HG03060 (cell line): ENCODE measurements around the gene MAP3K19.
"Not testable (repeated sequence)": the region's sequence is repeated elsewhere in the genome, so short reads cannot be mapped to it uniquely, and the experiment has no call there.

Source experiments
- ATAC-seq: cut with Tn5 transposase; IDR thresholded peaks from one replicate; pipeline ENCODE4 v1.9.1; 2021; ENCODE audit warnings: low read depth, moderate number of reproducible peaks; ENCODE audit not compliant: unreplicated experiment

The MAP3K19 gene

GRCh38 chr2:134999521-134999920 lies 47.7 kb downstream of the MAP3K19 start:
- no peak for ATAC-seq

- ATAC-seq, result no peak
Measured at GRCh38 chr2:134988994-134989605, 58.1 kb downstream of the MAP3K19 start.

- no peak for ATAC-seq
Measured at GRCh38 chr2:134985061-134985460, 62.2 kb downstream of the MAP3K19 start.

GRCh38 chr2:134982603-134983002 lies 64.6 kb downstream of the MAP3K19 start:
- no peak for ATAC-seq

- no peak for ATAC-seq
Measured at GRCh38 chr2:134980639-134981038, 66.6 kb downstream of the MAP3K19 start.

GRCh38 chr2:134979221-134979620 lies 68.0 kb downstream of the MAP3K19 start:
- ATAC-seq, result no peak

- ATAC-seq, result not testable (repeated sequence)
Measured at GRCh38 chr2:134977104-134977503, 70.1 kb downstream of the MAP3K19 start.

- ATAC-seq, result no peak
Measured at GRCh38 chr2:134976074-134976702, 71.1 kb downstream of the MAP3K19 start.

- ATAC-seq, result no peak
Measured at GRCh38 chr2:134975281-134976009, 71.8 kb downstream of the MAP3K19 start.

- ATAC-seq, result no peak
Measured at GRCh38 chr2:134973241-134974138, 73.8 kb downstream of the MAP3K19 start.

- ATAC-seq, result not testable (repeated sequence)
Measured at GRCh38 chr2:134967166-134967565, 80.1 kb downstream of the MAP3K19 start.

- ATAC-seq, result no peak
Measured at GRCh38 chr2:134957477-134957876, 89.8 kb downstream of the MAP3K19 start.

- ATAC-seq, result no peak
Measured at GRCh38 chr2:134955744-134956143, 91.5 kb downstream of the MAP3K19 start.

GRCh38 chr2:134954065-134954464 lies 93.2 kb downstream of the MAP3K19 start:
- ATAC-seq, result no peak

GRCh38 chr2:134952608-134953007 lies 94.6 kb downstream of the MAP3K19 start:
- ATAC-seq, result no peak

GRCh38 chr2:134950886-134951285 lies 96.4 kb downstream of the MAP3K19 start:
- no peak for ATAC-seq

- no peak for ATAC-seq
Measured at GRCh38 chr2:134949981-134950708, 97.1 kb downstream of the MAP3K19 start.

GRCh38 chr2:134946073-134946472 lies 101.2 kb downstream of the MAP3K19 start:
- ATAC-seq, result no peak

GRCh38 chr2:134944975-134945374 lies 102.3 kb downstream of the MAP3K19 start:
- ATAC-seq, result no peak

GRCh38 chr2:134943540-134943939 lies 103.7 kb downstream of the MAP3K19 start:
- peak; percentile 84 for ATAC-seq
